GM12878 (cell line): ENCODE measurements around the gene PAIP1. TPM values are rescaled to one million over a fixed set of nuclear protein-coding genes. Genes with fewer than 3 reads are reported as not detected.
A peak's percentile ranks its signal among the peaks of the same experiment; 100 is the strongest.

Experiments used
- ATAC-seq: fragments of 200-7000 bp; cut with Tn5 transposase; 3 replicates; pipeline ENCODE4 v1.9.1; 2020; ENCODE audit warnings: mild to moderate bottlenecking, moderate library complexity
- BruUV-seq: library from RNA; stranded (reverse); fragments of 400-500 nt; replicated peaks from 2 replicates; lab custom pipeline; 2021; lab: Mats Ljungman, UMichigan
- CTCF ChIA-PET: fragments of 300-600 bp; sonication (Branson Sonifier 250); formaldehyde crosslinking; extraction: SDS; loops from one replicate; lab custom pipeline; 2021; ENCODE audit warnings: inconsistent platforms; lab: Yijun Ruan, JAX
- POLR2A ChIA-PET: fragments of 350-600 bp; formaldehyde crosslinking; extraction: SDS; loops from one replicate; lab custom pipeline; 2021; ENCODE audit warnings: inconsistent platforms; lab: Charles Lee
- RAD21 ChIA-PET: fragments of 300-600 bp; sonication (Branson Sonifier 250); formaldehyde crosslinking; loops from one replicate; lab custom pipeline; 2023; ENCODE audit warnings: antibody characterized with exemption; ENCODE audit not compliant: unreplicated experiment; lab: Charles Lee
- SMC1A ChIA-PET: fragments of 300-600 bp; sonication (Branson Sonifier 250); formaldehyde crosslinking; loops from one replicate; lab custom pipeline; 2023; ENCODE audit not compliant: unreplicated experiment, uncharacterized antibody; lab: Charles Lee
- DNase-seq: peaks from one replicate; pipeline ENCODE4 v3.0.0-alpha.2; 2011; ENCODE audit warnings: low read depth, low spot score
- FAIRE-seq: peaks from 3 replicates; lab custom pipeline; 2011; peaks lifted over from hg19 to GRCh38; lab: Jason Lieb, UNC
- H2AFZ ChIP-seq: 2 replicates; pipeline ENCODE4 v1.6.0; 2011; ENCODE audit warnings: low read depth, low read length, control low read depth; ENCODE audit not compliant: control insufficient read depth
- H3K27ac ChIP-seq: 2 replicates; pipeline ENCODE4 v1.5.1; 2011; ENCODE audit warnings: control low read depth; ENCODE audit not compliant: control insufficient read depth, insufficient read depth
- H3K27me3 ChIP-seq, 2 experiments: replicated peaks in 1 of 2; 2 replicates each; pipeline versions ENCODE4 v1.6.0 to v1.6.1; 2011; ENCODE audit warnings: low read length in 1 of 2; ENCODE audit not compliant: control insufficient read depth in 2 of 2, insufficient read depth in 2 of 2
- H3K36me3 ChIP-seq, 2 experiments: 2 replicates each; pipeline ENCODE4 v1.5.1; 2011; ENCODE audit warnings: low read length in 1 of 2; ENCODE audit not compliant: control insufficient read depth in 2 of 2, insufficient read depth in 2 of 2
- H3K4me1 ChIP-seq: 2 replicates; pipeline ENCODE4 v1.6.1; 2011; ENCODE audit warnings: mild to moderate bottlenecking, low read length, moderate library complexity, mixed read lengths; ENCODE audit not compliant: control insufficient read depth, insufficient read depth
- H3K4me2 ChIP-seq: 2 replicates; pipeline ENCODE4 v1.6.0; 2011; ENCODE audit warnings: control low read depth; ENCODE audit not compliant: control insufficient read depth, insufficient read depth
- H3K4me3 ChIP-seq: fragments of 200-600 bp; sonication (generic); 2 replicates; pipeline ENCODE4 v1.5.1; 2016
- H3K79me2 ChIP-seq: 2 replicates; pipeline ENCODE4 v1.6.0; 2011; ENCODE audit warnings: low read length; ENCODE audit not compliant: control insufficient read depth, insufficient read depth
- H3K9ac ChIP-seq: 2 replicates; pipeline ENCODE4 v1.8.0; 2011; ENCODE audit warnings: low read length, control low read depth, mixed read lengths; ENCODE audit not compliant: control insufficient read depth, insufficient read depth
- H3K9me3 ChIP-seq: replicated peaks from 3 replicates; pipeline ENCODE4 v1.5.1; 2011; ENCODE audit warnings: mild to moderate bottlenecking, low read length; ENCODE audit not compliant: control insufficient read depth, insufficient read depth
- H4K20me1 ChIP-seq: 2 replicates; pipeline ENCODE4 v1.6.0; 2011; ENCODE audit not compliant: control insufficient read depth, insufficient read depth
- BCL11A ChIP-seq: IDR thresholded peaks from 2 replicates; pipeline ENCODE4 v1.6.1; 2011; ENCODE audit warnings: low read depth, low read length
- MYB ChIP-seq: fragments of 150-350 bp; IDR thresholded peaks from 2 replicates; pipeline ENCODE4 v1.6.1; 2014; ENCODE audit warnings: mild to moderate bottlenecking, low read depth, low read length, borderline replicate concordance
- SUPT20H ChIP-seq: IDR thresholded peaks from 2 replicates; pipeline ENCODE4 v1.6.1; 2011; ENCODE audit warnings: low read depth, mild to moderate bottlenecking, low read length, moderate library complexity, borderline replicate concordance; ENCODE audit not compliant: control insufficient read depth
- WGBS: methylation state at CpG from one replicate; pipeline ENCODE4 v1.1.6; 2016; ENCODE audit warnings: low lambda C conversion rate; ENCODE audit not compliant: insufficient replicate concordance, insufficient coverage; ENCODE audit errors: missing lambda C conversion rate; 5-methylcytosine and 5-hydroxymethylcytosine counted together
- in situ Hi-C: fragments of 300-500 bp; cut with MboI; formaldehyde crosslinking; loops from 9 replicates; pipeline ENCODE4 v1.14.3; 2018; ENCODE audit warnings: mixed read lengths
- intact Hi-C: fragments of 100-400 bp; cut with micrococcal nuclease; formaldehyde crosslinking; loops from one replicate; pipeline ENCODE4 v1.14.2; 2022; ENCODE audit not compliant: unreplicated experiment
- polyA plus RNA-seq, 11 experiments: library from polyadenylated mRNA; depleted of rRNA in 4 of 11; unstranded in 6 of 11; stranded (reverse) in 5 of 11; fragments of >200 nt; fragmentation: Nextera tagmentation in 4 of 11; fragmentation: Illumina TruSeq in 1 of 11; extraction: Ambion mirVana in 4 of 11; extraction: Trizol in 1 of 11; gene quantifications; 1 replicate in 1 of 11; 2 replicates in 10 of 11; pipeline versions ENCODE4 v1.2.1 to v1.2.3, GENCODE V29; 2011 to 2016; ENCODE audit warnings: inconsistent platforms in 2 of 11, missing spikeins in 2 of 11, low read depth in 1 of 11
- total RNA-seq, 4 experiments: library from RNA; depleted of rRNA in 3 of 4; stranded (reverse); fragments of >200 nt in 3 of 4; fragmentation: Illumina TruSeq in 1 of 4; extraction: Trizol in 1 of 4; gene quantifications; 2 replicates each; pipeline versions ENCODE4 v1.2.1 to v1.2.3, GENCODE V29; 2013 to 2021
- TF ChIP-seq, protein P1 (sequence below): IDR thresholded peaks from 2 replicates; pipeline ENCODE4 v1.6.1; 2012; ENCODE audit warnings: low read depth, low read length, improper control_type of control experiment

Gene PAIP1
- total and polyA plus RNA-seq, 10 of the 15 experiments (the other 5 are each of a cell fraction or from before 2014, with no cell fraction given), result 37.4 to 90.9 (median 57.0) TPM

DNA sequence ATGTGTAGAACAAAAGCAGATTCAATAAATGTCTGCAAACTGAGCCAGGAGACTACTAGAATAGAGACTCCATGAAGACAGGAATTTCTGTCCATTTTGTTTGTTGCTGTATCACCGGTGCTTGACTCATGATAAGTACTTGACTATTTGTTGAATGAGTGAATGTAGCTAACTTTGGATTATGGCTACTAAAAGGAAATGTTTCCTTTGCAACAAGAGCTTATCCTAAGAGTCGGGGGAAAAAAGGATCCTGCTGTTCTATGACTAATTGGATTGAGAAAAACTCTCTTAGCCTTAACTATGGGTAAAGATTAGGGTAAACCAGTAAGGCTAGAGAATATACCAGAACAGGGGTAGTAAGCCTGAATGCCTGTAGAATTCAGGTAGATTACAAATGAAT lies 3.5 kb downstream of the PAIP1 start:
- DNase-seq, result no peak
- WGBS, result 90% methylated on average over 2 of the region's 2 CpGs
- in situ Hi-C loops (no loop called here), intact Hi-C loops (loop anchor here (10.0 kb wide), 1 partner anchor 559 kb away; no protein-coding TSS in a partner anchor)
- peaks cover 70% of the 10 kb centered on the region for H3K79me2 ChIP-seq
- ChIA-PET RAD21 (interaction anchor here (2.6 to 3.8 kb wide), 4 partner anchors 47 to 78 kb away, joined by 8 to 19 read pairs (median 12); partner anchors contain the start of gene TMEM267), CTCF (interaction anchor here (0.8 to 4.4 kb wide), 8 partner anchors 9 to 78 kb away, joined by 3 to 31 read pairs (median 14); partner anchors contain the start of genes C5orf34, NNT and TMEM267), SMC1A (interaction anchor here (0.7 to 2.8 kb wide), 6 partner anchors 10 to 59 kb away, joined by 3 to 27 read pairs (median 6); partner anchors contain the start of gene C5orf34), POLR2A (interaction anchor here (0.8 to 3.6 kb wide), 4 partner anchors 10 to 85 kb away, joined by 4 to 19 read pairs (median 12); partner anchors contain the start of genes NNT and TMEM267)
- peak overlapping the region; percentile 83 for H3K4me2 ChIP-seq
- H3K27ac ChIP-seq, result no peak overlapping the region
- no peak overlapping the region for H3K9ac ChIP-seq
- no peak overlapping the region for H2AFZ ChIP-seq
- no peak for FAIRE-seq
- H3K4me1 ChIP-seq, result peaks cover 5% of the 10 kb centered on the region
- no peak for ATAC-seq
- no peaks in the 10 kb centered on the region for H3K9me3 ChIP-seq
- peak overlapping the region; percentile 38; the same call in 1 of the 2 replicates for H3K4me3 ChIP-seq
- H3K27me3 ChIP-seq, result no peaks in the 10 kb centered on the region
- TF ChIP-seq SUPT20H, result no peak
- TF ChIP-seq BCL11A, result no peak
- TF ChIP-seq, protein P1, sequence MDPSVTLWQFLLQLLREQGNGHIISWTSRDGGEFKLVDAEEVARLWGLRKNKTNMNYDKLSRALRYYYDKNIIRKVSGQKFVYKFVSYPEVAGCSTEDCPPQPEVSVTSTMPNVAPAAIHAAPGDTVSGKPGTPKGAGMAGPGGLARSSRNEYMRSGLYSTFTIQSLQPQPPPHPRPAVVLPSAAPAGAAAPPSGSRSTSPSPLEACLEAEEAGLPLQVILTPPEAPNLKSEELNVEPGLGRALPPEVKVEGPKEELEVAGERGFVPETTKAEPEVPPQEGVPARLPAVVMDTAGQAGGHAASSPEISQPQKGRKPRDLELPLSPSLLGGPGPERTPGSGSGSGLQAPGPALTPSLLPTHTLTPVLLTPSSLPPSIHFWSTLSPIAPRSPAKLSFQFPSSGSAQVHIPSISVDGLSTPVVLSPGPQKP, result no peak
- no peak for TF ChIP-seq MYB
- no TSS peak for BruUV-seq
- peaks cover 0 to 12% of the 10 kb centered on the region in 2 experiments; a peak in 3 of 4 replicates for H3K36me3 ChIP-seq
- no peaks in the 10 kb centered on the region for H4K20me1 ChIP-seq
